ENCODE data around the gene PRLH. TPM values are rescaled to one million over a fixed set of nuclear protein-coding genes. Genes with fewer than 3 reads are reported as not detected.

Gene PRLH
- total RNA-seq, 1 donor from 2014 or later, result not detected

- no peak for FAIRE-seq
- Histone ChIP-seq H3K4me1 (ENCODE audit: insufficient read depth, low read length) (peaks cover 8% of the 10 kb centered on the region), H2AFZ (ENCODE audit: low read depth, low read length) (no peak overlapping the region), H3K4me2 (ENCODE audit: low read length) (no peak overlapping the region), H3K79me2 (ENCODE audit: insufficient read depth, low read length) (no peaks in the 10 kb centered on the region), H3K27me3 (ENCODE audit: insufficient read depth, low read length) (no peaks in the 10 kb centered on the region), H3K9ac (ENCODE audit: low read length) (no peak overlapping the region), H3K9me3 (ENCODE audit: insufficient read depth, low read depth, low read length) (no peaks in the 10 kb centered on the region), H3K27ac (ENCODE audit: low read depth, low read length) (no peak overlapping the region), H4K20me1 (ENCODE audit: insufficient read depth, low read length) (no peaks in the 10 kb centered on the region), H3K4me3 (ENCODE audit: insufficient read depth, low read depth, low read length) (no peak overlapping the region), H3K36me3 (ENCODE audit: insufficient read depth, low read length) (no peaks in the 10 kb centered on the region)
- H3K27me3 Mint-ChIP-seq (ENCODE audit: low read depth, unreplicated experiment), result peaks cover 28% of the 10 kb centered on the region
- TF ChIP-seq EZH2 (IDR thresholded peaks at IDR 0.05; ENCODE audit: insufficient read depth, low read length), result no peak
- TF ChIP-seq, protein P1, sequence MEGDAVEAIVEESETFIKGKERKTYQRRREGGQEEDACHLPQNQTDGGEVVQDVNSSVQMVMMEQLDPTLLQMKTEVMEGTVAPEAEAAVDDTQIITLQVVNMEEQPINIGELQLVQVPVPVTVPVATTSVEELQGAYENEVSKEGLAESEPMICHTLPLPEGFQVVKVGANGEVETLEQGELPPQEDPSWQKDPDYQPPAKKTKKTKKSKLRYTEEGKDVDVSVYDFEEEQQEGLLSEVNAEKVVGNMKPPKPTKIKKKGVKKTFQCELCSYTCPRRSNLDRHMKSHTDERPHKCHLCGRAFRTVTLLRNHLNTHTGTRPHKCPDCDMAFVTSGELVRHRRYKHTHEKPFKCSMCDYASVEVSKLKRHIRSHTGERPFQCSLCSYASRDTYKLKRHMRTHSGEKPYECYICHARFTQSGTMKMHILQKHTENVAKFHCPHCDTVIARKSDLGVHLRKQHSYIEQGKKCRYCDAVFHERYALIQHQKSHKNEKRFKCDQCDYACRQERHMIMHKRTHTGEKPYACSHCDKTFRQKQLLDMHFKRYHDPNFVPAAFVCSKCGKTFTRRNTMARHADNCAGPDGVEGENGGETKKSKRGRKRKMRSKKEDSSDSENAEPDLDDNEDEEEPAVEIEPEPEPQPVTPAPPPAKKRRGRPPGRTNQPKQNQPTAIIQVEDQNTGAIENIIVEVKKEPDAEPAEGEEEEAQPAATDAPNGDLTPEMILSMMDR (IDR thresholded peaks at IDR 0.05; ENCODE audit: insufficient read depth, low read depth, low read length), result no peak
- no peak overlapping the region for H3K4me3 Mint-ChIP-seq (ENCODE audit: unreplicated experiment)
- no peak for DNase-seq (ENCODE audit: low read depth)
- no peak overlapping the region for H3K27ac Mint-ChIP-seq (ENCODE audit: unreplicated experiment)
- H3K36me3 Mint-ChIP-seq (ENCODE audit: low read depth, unreplicated experiment), result peaks cover 3% of the 10 kb centered on the region
- H3K9me3 Mint-ChIP-seq (ENCODE audit: unreplicated experiment), result no peaks in the 10 kb centered on the region
- H3K4me1 Mint-ChIP-seq (ENCODE audit: low read depth, unreplicated experiment), result peaks cover 6% of the 10 kb centered on the region
Measured at GRCh38 chr2:237596520-237597195, 30.3 kb downstream of the PRLH start.

GRCh38 chr2:237597196-237598145 lies 31.1 kb downstream of the PRLH start:
- H3K4me1 Mint-ChIP-seq (ENCODE audit: low read depth, unreplicated experiment), result peaks cover 6% of the 10 kb centered on the region
- H3K27ac Mint-ChIP-seq (ENCODE audit: unreplicated experiment), result no peak overlapping the region
- peaks cover 28% of the 10 kb centered on the region for H3K27me3 Mint-ChIP-seq (ENCODE audit: low read depth, unreplicated experiment)
- Histone ChIP-seq H3K36me3 (ENCODE audit: insufficient read depth, low read length) (no peaks in the 10 kb centered on the region), H3K79me2 (ENCODE audit: insufficient read depth, low read length) (no peaks in the 10 kb centered on the region), H3K4me1 (ENCODE audit: insufficient read depth, low read length) (peaks cover 8% of the 10 kb centered on the region), H3K4me3 (ENCODE audit: insufficient read depth, low read depth, low read length) (no peak overlapping the region), H2AFZ (ENCODE audit: low read depth, low read length) (no peak overlapping the region), H3K27me3 (ENCODE audit: insufficient read depth, low read length) (no peaks in the 10 kb centered on the region), H3K9ac (ENCODE audit: low read length) (no peak overlapping the region), H3K27ac (ENCODE audit: low read depth, low read length) (no peak overlapping the region), H3K4me2 (ENCODE audit: low read length) (no peak overlapping the region), H3K9me3 (ENCODE audit: insufficient read depth, low read depth, low read length) (no peaks in the 10 kb centered on the region), H4K20me1 (ENCODE audit: insufficient read depth, low read length) (no peaks in the 10 kb centered on the region)
- no peak for FAIRE-seq
- TF ChIP-seq EZH2 (IDR thresholded peaks at IDR 0.05; ENCODE audit: insufficient read depth, low read length), result no peak
- TF ChIP-seq, protein P1 (IDR thresholded peaks at IDR 0.05; ENCODE audit: insufficient read depth, low read depth, low read length), result no peak
- peaks cover 3% of the 10 kb centered on the region for H3K36me3 Mint-ChIP-seq (ENCODE audit: low read depth, unreplicated experiment)
- no peak overlapping the region for H3K4me3 Mint-ChIP-seq (ENCODE audit: unreplicated experiment)
- DNase-seq (ENCODE audit: low read depth), result no peak
- H3K9me3 Mint-ChIP-seq (ENCODE audit: unreplicated experiment), result no peaks in the 10 kb centered on the region
